Fibroblast of the aortic adventitia (primary cell): ENCODE results near the gene TCF4. TPM values are rescaled to one million over a fixed set of nuclear protein-coding genes. Genes with fewer than 3 reads are reported as not detected.

ENCODE experiments used
- DNase-seq: peaks from one replicate; pipeline ENCODE4 v3.0.0-alpha.2; 2010; ENCODE audit warnings: low read depth
- H3K4me3 ChIP-seq: 2 replicates; pipeline ENCODE4 v1.5.1; 2011; ENCODE audit warnings: low read depth, mild to moderate bottlenecking, control low read depth, low read length, moderate library complexity
- total RNA-seq: library from RNA; depleted of rRNA; stranded (reverse); fragments of >200 nt; gene quantifications from 2 replicates; pipeline ENCODE4 v1.2.3, GENCODE V29; 2012; ENCODE audit warnings: low replicate concordance
- TF ChIP-seq, protein P1 (sequence below): IDR thresholded peaks from 2 replicates; pipeline ENCODE4 v1.5.1; 2011; ENCODE audit warnings: mild to moderate bottlenecking, low read length, control low read depth, inconsistent platforms; ENCODE audit not compliant: insufficient read depth

Gene TCF4
- total RNA-seq, 1 donor, result 105 TPM

DNA sequence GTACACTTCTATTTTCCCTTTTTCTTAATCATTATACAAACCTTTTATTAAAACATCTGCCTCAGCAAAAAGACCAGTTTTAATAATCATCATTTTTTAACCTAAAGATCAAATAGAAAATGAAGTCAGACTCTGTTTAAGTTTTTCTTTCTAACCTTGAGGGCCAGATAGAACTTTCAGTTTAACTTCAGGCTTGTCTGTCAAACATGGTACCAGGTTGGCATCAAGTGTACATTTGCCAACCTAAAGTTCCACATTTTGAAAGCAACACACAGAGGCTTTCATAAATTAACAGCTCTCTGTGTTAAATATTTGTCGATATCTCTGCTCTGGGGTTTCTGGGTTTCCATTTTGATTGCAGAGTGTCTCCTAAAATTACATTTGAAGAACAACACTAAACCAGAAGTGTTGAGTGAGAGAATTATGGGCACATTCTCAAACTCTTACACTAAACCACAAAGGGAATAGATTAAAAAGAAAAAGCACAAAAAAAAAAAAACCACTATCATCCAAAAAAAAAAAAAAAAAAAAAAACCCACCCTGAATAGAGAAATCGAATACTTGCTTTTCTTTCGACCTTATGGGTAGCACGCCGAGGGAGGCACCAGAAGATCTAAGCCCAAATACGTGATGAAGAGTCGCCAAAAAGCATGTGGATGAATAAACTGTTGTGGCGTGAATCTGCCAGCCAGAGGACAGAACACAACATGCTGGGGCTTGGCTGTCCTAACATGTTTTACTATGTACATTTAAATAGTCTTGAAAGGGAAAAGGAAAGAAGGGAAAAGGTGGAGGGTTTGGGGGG lies 166.2 kb downstream of the TCF4 start:
- TF ChIP-seq, protein P1, sequence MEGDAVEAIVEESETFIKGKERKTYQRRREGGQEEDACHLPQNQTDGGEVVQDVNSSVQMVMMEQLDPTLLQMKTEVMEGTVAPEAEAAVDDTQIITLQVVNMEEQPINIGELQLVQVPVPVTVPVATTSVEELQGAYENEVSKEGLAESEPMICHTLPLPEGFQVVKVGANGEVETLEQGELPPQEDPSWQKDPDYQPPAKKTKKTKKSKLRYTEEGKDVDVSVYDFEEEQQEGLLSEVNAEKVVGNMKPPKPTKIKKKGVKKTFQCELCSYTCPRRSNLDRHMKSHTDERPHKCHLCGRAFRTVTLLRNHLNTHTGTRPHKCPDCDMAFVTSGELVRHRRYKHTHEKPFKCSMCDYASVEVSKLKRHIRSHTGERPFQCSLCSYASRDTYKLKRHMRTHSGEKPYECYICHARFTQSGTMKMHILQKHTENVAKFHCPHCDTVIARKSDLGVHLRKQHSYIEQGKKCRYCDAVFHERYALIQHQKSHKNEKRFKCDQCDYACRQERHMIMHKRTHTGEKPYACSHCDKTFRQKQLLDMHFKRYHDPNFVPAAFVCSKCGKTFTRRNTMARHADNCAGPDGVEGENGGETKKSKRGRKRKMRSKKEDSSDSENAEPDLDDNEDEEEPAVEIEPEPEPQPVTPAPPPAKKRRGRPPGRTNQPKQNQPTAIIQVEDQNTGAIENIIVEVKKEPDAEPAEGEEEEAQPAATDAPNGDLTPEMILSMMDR, result no peak
- peak; percentile 66 for DNase-seq
- H3K4me3 ChIP-seq, result peak overlapping the region; percentile 58

DNA sequence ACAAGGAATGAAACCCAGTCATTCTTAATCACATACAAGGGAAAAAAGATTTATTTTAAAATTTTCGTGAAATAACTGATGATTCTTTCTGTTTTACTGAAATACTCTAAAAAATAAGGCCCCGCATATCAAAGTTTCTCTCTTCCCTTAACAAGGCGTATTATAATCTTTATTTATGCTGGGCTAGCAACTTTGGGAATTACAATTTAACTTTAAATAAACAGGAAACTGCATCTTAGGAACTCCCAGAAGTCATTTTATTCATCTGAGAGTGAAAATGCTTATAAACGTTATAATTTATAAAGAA lies 166.7 kb downstream of the TCF4 start:
- TF ChIP-seq, protein P1, result no peak
- no peak overlapping the region for H3K4me3 ChIP-seq
- DNase-seq, result peak; percentile 24

DNA sequence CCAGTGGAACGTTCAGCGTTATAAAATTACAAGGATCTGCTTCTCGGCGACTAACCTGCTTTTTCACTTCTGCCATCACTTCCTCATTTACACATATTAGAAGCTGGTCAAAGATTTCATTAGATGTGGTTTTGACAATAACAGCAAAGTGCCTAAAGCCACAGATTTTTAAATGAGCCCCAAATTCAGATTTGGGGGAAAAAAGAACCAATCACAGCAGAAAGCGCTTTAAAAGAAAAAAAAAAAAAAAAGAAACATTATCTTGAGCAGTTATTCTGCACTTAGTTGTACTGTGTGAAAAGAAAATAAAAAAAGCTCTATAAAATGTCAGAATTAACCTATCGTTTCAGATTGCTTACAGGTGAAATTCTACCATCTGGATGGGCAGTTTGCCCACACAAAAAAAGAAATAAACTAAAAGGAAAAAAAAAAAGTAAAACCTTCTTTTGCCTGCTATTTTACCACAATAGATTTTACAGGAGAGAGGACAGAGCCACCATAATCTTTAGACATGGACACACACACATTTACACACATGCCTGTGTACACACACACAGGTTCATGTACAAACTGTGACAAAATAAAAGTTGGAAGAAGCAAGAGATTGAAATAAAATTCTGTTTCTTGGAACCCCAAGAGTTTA lies 167.2 kb downstream of the TCF4 start:
- peak; percentile 19 for DNase-seq
- TF ChIP-seq, protein P1, result no peak
- H3K4me3 ChIP-seq, result no peak overlapping the region

DNA sequence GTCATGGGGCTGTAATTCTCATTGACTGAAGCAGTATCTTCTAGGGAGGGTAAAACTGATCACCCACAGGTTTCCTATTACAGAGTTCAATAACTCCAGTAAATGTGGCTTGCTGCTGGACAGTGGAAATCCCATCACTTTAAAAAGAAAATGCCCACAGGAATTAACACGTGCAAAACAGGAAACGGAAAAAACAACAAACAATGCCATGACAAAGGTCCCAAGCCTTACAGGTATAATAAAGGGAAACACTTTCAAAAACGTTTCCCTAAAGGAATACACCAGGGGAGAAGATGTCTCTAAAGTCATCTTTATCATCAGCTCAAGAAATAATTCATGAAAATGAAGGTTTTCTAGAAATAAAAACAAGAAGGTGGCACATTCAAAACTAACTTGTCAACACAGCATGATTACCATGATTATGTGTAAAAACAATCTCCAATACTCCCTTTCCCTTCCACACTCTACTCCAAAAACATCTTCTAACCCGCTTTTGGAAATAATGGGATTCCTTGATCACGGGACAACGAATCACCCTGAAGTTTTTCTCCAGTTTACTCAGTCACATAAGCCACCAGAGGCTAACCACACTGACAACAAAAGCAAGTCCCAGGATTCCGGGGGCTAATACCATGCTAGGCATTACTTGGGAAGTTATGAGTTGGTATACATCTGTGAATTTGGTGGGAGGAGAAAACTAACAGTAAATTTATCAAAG lies 167.9 kb downstream of the TCF4 start:
- DNase-seq, result peak; percentile 19
- H3K4me3 ChIP-seq, result peak overlapping the region; percentile 16
- TF ChIP-seq, protein P1, result no peak

DNA sequence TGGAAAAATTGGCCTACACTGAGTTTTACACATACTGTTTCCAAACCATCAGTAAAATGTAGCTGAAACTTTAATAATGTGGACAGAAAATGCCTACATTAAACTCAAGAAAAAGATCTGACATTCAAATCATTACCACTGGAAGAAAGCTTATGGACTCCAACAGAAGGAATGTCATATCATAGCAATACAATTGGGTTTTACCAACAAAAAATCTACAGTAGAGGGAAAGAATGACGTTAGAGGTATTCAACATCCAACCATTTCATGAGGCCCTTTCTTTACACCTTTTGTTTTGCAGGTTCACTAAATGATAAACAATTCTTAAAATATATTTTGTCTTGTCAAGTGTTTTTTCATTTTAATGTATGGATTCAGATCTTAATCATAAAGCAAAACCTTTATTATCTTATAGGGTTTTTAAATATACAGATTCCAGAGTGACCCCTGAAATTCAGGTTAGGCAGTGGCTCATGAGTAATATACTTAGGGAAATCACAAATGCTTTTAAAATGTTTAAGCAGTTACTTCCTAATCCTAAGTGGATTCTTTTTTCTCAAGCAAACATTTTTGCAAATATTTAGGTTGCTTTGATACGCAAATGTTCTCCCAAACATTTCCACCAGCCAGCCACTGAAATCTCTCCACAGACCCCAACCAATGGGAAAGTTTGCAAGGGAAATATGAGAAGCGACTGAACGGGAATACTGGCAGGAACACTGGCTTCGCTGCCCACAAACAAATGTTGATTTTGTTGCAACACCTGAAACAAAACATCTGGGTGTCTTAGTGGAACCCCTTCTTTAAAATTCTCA lies 168.7 kb downstream of the TCF4 start:
- no peak overlapping the region for H3K4me3 ChIP-seq
- TF ChIP-seq, protein P1, result no peak
- DNase-seq, result no peak

DNA sequence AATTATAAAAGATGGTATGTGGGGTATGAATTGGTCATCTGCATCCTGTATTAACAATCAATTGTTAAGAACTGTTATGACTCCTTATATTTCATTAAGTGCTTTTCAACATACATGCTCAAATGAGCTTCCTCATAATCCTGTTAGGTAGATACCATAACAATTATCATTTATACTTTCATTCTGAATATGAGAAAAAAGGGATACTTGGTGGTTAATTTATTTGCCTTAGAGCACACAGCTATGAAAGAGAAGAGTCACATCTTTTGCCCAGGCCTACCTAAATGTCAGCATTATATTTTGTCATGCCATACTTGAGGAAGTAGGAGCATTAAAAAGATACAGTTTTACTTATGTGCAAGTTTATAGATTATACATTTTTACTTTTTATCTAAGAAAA lies 169.6 kb downstream of the TCF4 start:
- TF ChIP-seq, protein P1, result no peak
- no peak overlapping the region for H3K4me3 ChIP-seq
- DNase-seq, result no peak
